K562 (cell line): ENCODE measurements around the gene STIM1. TPM values are rescaled to one million over a fixed set of nuclear protein-coding genes. Genes with fewer than 3 reads are reported as not detected.

ENCODE experiments used
- EP300 ChIP-seq: IDR thresholded peaks from 2 replicates; pipeline ENCODE4 v1.6.1; 2012; ENCODE audit warnings: low read length, improper control_type of control experiment
- GTF2E2 ChIP-seq: fragments of 200-800 bp; sonication (Bioruptor generic); IDR thresholded peaks from 2 replicates; pipeline ENCODE4 v1.6.1; 2016; ENCODE audit warnings: missing genetic modification characterization, missing compliant biosample characterization
- HIVEP1 ChIP-seq: fragments of 250-450 bp; sonication (Bioruptor Pico); IDR thresholded peaks from 2 replicates; pipeline ENCODE4 v1.4.0; 2020; ENCODE audit warnings: mild to moderate bottlenecking
- HSF4 ChIP-seq: fragments of 250-450 bp; sonication (Bioruptor Pico); IDR thresholded peaks from 2 replicates; pipeline ENCODE4 v2.1.2; 2022; ENCODE audit warnings: mild to moderate bottlenecking, moderate library complexity, borderline replicate concordance
- MAFF ChIP-seq: IDR thresholded peaks from 2 replicates; pipeline ENCODE4 v1.6.1; 2012; ENCODE audit warnings: low read length, improper control_type of control experiment
- MECOM ChIP-seq: fragments of 250-450 bp; sonication (Bioruptor Pico); IDR thresholded peaks from 2 replicates; pipeline ENCODE4 v1.8.0; 2022; ENCODE audit warnings: inconsistent platforms
- MYC ChIP-seq, 2 experiments: fragments of 250-450 bp in 1 of 2; sonication (Bioruptor Pico) in 1 of 2; IDR thresholded peaks; 2 replicates each; pipeline versions ENCODE4 v1.5.1 to v1.6.1; 2012 to 2021; ENCODE audit warnings: low read depth in 2 of 2, borderline replicate concordance in 1 of 2, improper control_type of control experiment in 1 of 2, low read length in 1 of 2, mild to moderate bottlenecking in 1 of 2, moderate library complexity in 1 of 2
- RBM14 ChIP-seq: fragments of 200-400 bp; formaldehyde crosslinking; IDR thresholded peaks from 2 replicates; pipeline ENCODE4 v1.6.1; 2018; ENCODE audit warnings: low read depth, mild to moderate bottlenecking, low read length, moderate library complexity, borderline replicate concordance; ENCODE audit not compliant: insufficient read depth
- RUNX1 ChIP-seq: sonication (generic); IDR thresholded peaks from 2 replicates; pipeline ENCODE4 v1.6.1; 2016; ENCODE audit warnings: antibody characterized with exemption, low read depth
- SMAD4 ChIP-seq: fragments of 250-450 bp; sonication (Bioruptor Pico); conservative IDR thresholded peaks from 2 replicates; pipeline ENCODE4 v1.8.0; 2021; ENCODE audit warnings: inconsistent platforms, mild to moderate bottlenecking, moderate library complexity
- TAL1 ChIP-seq: fragments of 450-650 bp; IDR thresholded peaks from 2 replicates; pipeline ENCODE4 v1.6.1; 2016; ENCODE audit warnings: mild to moderate bottlenecking
- TRIM28 ChIP-seq: fragments of 450-650 bp; IDR thresholded peaks from 2 replicates; pipeline ENCODE4 v1.6.1; 2017
- ZFPM2 ChIP-seq: fragments of 250-450 bp; sonication (Bioruptor Pico); IDR thresholded peaks from 2 replicates; pipeline ENCODE4 v1.5.1; 2022; ENCODE audit warnings: mild to moderate bottlenecking
- ZNF431 ChIP-seq: sonication (generic); formaldehyde crosslinking; IDR thresholded peaks from 2 replicates; pipeline ENCODE4 v1.8.0; 2022; ENCODE audit warnings: mild to moderate bottlenecking, missing genetic modification reagents
- ZNF75A ChIP-seq: fragments of 450-650 bp; formaldehyde crosslinking; IDR thresholded peaks from 2 replicates; pipeline ENCODE4 v1.4.0; 2020; ENCODE audit warnings: mild to moderate bottlenecking
- polyA plus RNA-seq, 8 experiments: library from polyadenylated mRNA; depleted of rRNA in 4 of 8; stranded (reverse) in 5 of 8; unstranded in 3 of 8; fragments of >200 nt; fragmentation: Nextera tagmentation in 2 of 8; fragmentation: Illumina TruSeq in 1 of 8; extraction: Ambion mirVana in 2 of 8; extraction: Trizol in 1 of 8; gene quantifications; 2 replicates each; pipeline versions ENCODE4 v1.2.1 to v1.2.3, GENCODE V29; 2011 to 2014; ENCODE audit warnings: inconsistent platforms in 1 of 8, missing spikeins in 1 of 8
- total RNA-seq, 7 experiments: library from RNA; depleted of rRNA in 6 of 7; stranded (reverse); fragments of >200 nt in 6 of 7; fragmentation: Illumina TruSeq in 2 of 7; extraction: Trizol in 2 of 7; gene quantifications; 2 replicates each; pipeline versions ENCODE4 v1.2.1 to v1.2.3, GENCODE V29; 2011 to 2021; ENCODE audit warnings: low replicate concordance in 1 of 7
- TF ChIP-seq, protein P1 (sequence below): fragments of 250-450 bp; sonication (Bioruptor Pico); IDR thresholded peaks from 2 replicates; pipeline ENCODE4 v1.8.0; 2022; ENCODE audit warnings: inconsistent platforms, mild to moderate bottlenecking, moderate library complexity, borderline replicate concordance
- TF ChIP-seq, protein P2 (sequence below): sonication (generic); formaldehyde crosslinking; IDR thresholded peaks from 2 replicates; pipeline ENCODE4 v1.8.1; 2022; ENCODE audit warnings: missing genetic modification reagents
- TF ChIP-seq, protein P3 (sequence below): conservative IDR thresholded peaks from 2 replicates; pipeline ENCODE4 v1.6.1; 2011; ENCODE audit warnings: low read depth, mild to moderate bottlenecking, low read length; ENCODE audit not compliant: control insufficient read depth
- TF ChIP-seq, protein P4 (sequence below): fragments of 250-450 bp; sonication (Bioruptor Pico); IDR thresholded peaks from 2 replicates; pipeline ENCODE4 v1.8.0; 2021; ENCODE audit warnings: borderline replicate concordance, mild to moderate bottlenecking, moderate library complexity; ENCODE audit not compliant: poor library complexity, severe bottlenecking
- TF ChIP-seq, protein P5 (sequence below): fragments of 450-650 bp; IDR thresholded peaks from 2 replicates; pipeline ENCODE4 v1.6.1; 2014; ENCODE audit warnings: low read depth, mild to moderate bottlenecking, moderate library complexity, borderline replicate concordance
- TF ChIP-seq, protein P6 (sequence below): IDR thresholded peaks from 2 replicates; pipeline ENCODE4 v1.6.1; 2014; ENCODE audit warnings: antibody characterized with exemption

STIM1 gene
- total and polyA plus RNA-seq, 9 of the 15 experiments (the other 6 are each of a cell fraction or from before 2014, with no cell fraction given), result 7.7 to 50.5 (median 22.5) TPM

DNA sequence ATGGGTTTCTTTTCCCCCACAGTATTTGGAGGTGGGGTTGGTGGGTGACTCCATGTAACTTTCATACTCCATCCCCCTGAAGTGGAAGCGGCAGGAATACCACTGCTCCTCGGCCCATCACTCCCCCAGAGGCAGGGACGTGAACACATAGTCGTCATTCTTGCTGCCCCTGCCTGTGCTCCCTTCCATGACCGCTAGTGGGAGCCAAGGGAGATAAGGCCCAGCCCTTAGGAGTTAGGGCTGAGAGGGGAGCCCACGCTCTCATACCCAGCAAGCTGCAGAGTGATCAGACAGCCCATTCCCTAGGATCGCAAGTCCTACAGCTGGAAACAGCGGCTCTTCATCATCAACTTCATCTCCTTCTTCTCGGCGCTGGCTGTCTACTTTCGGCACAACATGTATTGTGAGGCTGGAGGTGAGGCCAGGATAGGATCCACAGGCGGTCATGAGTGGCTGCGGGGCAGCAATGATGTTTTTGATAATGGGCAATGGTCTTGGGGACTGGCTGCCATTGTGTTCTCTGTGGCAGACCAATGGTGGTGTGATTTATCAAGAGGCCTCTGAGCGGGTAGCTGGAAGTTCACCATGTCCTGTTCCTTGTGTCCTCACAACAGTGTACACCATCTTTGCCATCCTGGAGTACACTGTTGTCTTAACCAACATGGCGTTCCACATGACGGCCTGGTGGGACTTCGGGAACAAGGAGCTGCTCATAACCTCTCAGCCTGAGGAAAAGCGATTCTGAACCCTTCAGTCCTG is 30.6 kb upstream of the STIM1 start (continued):
- no peak for TF ChIP-seq RUNX1
- TF ChIP-seq, protein P1, sequence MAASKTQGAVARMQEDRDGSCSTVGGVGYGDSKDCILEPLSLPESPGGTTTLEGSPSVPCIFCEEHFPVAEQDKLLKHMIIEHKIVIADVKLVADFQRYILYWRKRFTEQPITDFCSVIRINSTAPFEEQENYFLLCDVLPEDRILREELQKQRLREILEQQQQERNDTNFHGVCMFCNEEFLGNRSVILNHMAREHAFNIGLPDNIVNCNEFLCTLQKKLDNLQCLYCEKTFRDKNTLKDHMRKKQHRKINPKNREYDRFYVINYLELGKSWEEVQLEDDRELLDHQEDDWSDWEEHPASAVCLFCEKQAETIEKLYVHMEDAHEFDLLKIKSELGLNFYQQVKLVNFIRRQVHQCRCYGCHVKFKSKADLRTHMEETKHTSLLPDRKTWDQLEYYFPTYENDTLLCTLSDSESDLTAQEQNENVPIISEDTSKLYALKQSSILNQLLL (CRISPR knock-in tag), result no peak
- no peak; the same call in 1 of the 2 replicates for TF ChIP-seq TRIM28
- TF ChIP-seq, protein P2, sequence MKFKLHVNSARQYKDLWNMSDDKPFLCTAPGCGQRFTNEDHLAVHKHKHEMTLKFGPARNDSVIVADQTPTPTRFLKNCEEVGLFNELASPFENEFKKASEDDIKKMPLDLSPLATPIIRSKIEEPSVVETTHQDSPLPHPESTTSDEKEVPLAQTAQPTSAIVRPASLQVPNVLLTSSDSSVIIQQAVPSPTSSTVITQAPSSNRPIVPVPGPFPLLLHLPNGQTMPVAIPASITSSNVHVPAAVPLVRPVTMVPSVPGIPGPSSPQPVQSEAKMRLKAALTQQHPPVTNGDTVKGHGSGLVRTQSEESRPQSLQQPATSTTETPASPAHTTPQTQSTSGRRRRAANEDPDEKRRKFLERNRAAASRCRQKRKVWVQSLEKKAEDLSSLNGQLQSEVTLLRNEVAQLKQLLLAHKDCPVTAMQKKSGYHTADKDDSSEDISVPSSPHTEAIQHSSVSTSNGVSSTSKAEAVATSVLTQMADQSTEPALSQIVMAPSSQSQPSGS, result no peak
- TF ChIP-seq MYC (IDR thresholded peaks at IDR 0.05; ENCODE audit: low read depth, low read length), result peak; percentile 82
- TF ChIP-seq MYC (CRISPR knock-in tag; IDR thresholded peaks at IDR 0.05; ENCODE audit: borderline replicate concordance, low read depth), result no peak
- no peak for TF ChIP-seq HSF4
- no peak for TF ChIP-seq TAL1
- TF ChIP-seq MAFF, result no peak
- TF ChIP-seq, protein P3, sequence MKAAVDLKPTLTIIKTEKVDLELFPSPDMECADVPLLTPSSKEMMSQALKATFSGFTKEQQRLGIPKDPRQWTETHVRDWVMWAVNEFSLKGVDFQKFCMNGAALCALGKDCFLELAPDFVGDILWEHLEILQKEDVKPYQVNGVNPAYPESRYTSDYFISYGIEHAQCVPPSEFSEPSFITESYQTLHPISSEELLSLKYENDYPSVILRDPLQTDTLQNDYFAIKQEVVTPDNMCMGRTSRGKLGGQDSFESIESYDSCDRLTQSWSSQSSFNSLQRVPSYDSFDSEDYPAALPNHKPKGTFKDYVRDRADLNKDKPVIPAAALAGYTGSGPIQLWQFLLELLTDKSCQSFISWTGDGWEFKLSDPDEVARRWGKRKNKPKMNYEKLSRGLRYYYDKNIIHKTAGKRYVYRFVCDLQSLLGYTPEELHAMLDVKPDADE, result no peak
- TF ChIP-seq EP300, result no peak
- no peak for TF ChIP-seq ZNF431 (CRISPR knock-in tag)
- TF ChIP-seq ZFPM2, result no peak
- TF ChIP-seq SMAD4 (CRISPR knock-in tag), result no peak
- TF ChIP-seq, protein P4, sequence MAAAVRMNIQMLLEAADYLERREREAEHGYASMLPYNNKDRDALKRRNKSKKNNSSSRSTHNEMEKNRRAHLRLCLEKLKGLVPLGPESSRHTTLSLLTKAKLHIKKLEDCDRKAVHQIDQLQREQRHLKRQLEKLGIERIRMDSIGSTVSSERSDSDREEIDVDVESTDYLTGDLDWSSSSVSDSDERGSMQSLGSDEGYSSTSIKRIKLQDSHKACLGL, result no peak
- TF ChIP-seq ZNF75A (CRISPR knock-in tag), result no peak
- TF ChIP-seq MECOM (CRISPR knock-in tag), result no peak
- TF ChIP-seq, protein P5, sequence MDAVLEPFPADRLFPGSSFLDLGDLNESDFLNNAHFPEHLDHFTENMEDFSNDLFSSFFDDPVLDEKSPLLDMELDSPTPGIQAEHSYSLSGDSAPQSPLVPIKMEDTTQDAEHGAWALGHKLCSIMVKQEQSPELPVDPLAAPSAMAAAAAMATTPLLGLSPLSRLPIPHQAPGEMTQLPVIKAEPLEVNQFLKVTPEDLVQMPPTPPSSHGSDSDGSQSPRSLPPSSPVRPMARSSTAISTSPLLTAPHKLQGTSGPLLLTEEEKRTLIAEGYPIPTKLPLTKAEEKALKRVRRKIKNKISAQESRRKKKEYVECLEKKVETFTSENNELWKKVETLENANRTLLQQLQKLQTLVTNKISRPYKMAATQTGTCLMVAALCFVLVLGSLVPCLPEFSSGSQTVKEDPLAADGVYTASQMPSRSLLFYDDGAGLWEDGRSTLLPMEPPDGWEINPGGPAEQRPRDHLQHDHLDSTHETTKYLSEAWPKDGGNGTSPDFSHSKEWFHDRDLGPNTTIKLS, result no peak
- TF ChIP-seq, protein P6, sequence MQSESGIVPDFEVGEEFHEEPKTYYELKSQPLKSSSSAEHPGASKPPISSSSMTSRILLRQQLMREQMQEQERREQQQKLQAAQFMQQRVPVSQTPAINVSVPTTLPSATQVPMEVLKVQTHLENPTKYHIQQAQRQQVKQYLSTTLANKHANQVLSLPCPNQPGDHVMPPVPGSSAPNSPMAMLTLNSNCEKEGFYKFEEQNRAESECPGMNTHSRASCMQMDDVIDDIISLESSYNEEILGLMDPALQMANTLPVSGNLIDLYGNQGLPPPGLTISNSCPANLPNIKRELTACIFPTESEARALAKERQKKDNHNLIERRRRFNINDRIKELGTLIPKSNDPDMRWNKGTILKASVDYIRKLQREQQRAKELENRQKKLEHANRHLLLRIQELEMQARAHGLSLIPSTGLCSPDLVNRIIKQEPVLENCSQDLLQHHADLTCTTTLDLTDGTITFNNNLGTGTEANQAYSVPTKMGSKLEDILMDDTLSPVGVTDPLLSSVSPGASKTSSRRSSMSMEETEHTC, result no peak
- no peak for TF ChIP-seq GTF2E2 (tag)
- TF ChIP-seq HIVEP1 (CRISPR knock-in tag), result no peak
- TF ChIP-seq RBM14, result no peak
